HEK293 (cell line): ENCODE measurements around the gene NAXE.
A peak's percentile ranks its signal among the peaks of the same experiment; 100 is the strongest.

Experiments
- CTCF ChIA-PET: fragments of 350-600 bp; formaldehyde crosslinking; extraction: SDS; loops from one replicate; lab custom pipeline; 2021; ENCODE audit warnings: antibody characterized with exemption; lab: Yijun Ruan, JAX
- POLR2A ChIA-PET: fragments of 300-600 bp; formaldehyde crosslinking; extraction: SDS; loops from one replicate; lab custom pipeline; 2020; ENCODE audit warnings: antibody characterized with exemption, inconsistent platforms; lab: Yijun Ruan, JAX
- H3K27ac ChIP-seq: fragments of 200-500 bp; sonication (Bioruptor generic); 2 replicates; pipeline ENCODE4 v1.5.1; 2014; ENCODE audit warnings: low read depth, low read length, control low read depth, inconsistent platforms; ENCODE audit errors: extremely low read depth
- H3K36me3 ChIP-seq, 2 experiments: fragments of 200-500 bp in 1 of 2; sonication (Bioruptor generic) in 1 of 2; 1 replicate in 1 of 2; 2 replicates in 1 of 2; pipeline ENCODE4 v1.5.1; 2014 to 2017; ENCODE audit warnings: inconsistent platforms in 2 of 2, low read length in 2 of 2; ENCODE audit not compliant: control insufficient read depth in 2 of 2, insufficient read depth in 1 of 2
- H3K4me1 ChIP-seq: fragments of 200-500 bp; sonication (Bioruptor generic); 2 replicates; pipeline ENCODE4 v1.5.1; 2014; ENCODE audit warnings: mild to moderate bottlenecking, low read length, inconsistent platforms; ENCODE audit not compliant: control insufficient read depth, insufficient read depth
- H3K4me3 ChIP-seq: 2 replicates; pipeline ENCODE4 v1.5.1; 2011; ENCODE audit warnings: low read depth, mild to moderate bottlenecking, control low read depth, low read length, moderate library complexity
- H3K9me3 ChIP-seq: fragments of 200-500 bp; sonication (Bioruptor generic); 2 replicates; pipeline ENCODE4 v1.5.1; 2014; ENCODE audit warnings: low read depth, low read length, inconsistent platforms; ENCODE audit not compliant: control insufficient read depth, insufficient read depth
- ZNF184 ChIP-seq: fragments of 450-650 bp; IDR thresholded peaks from 2 replicates; pipeline ENCODE4 v1.5.1; 2018; ENCODE audit warnings: missing biosample characterization, mild to moderate bottlenecking, missing genetic modification characterization
- ZNF37A ChIP-seq: fragments of 450-650 bp; IDR thresholded peaks from 2 replicates; pipeline ENCODE4 v1.5.1; 2018; ENCODE audit warnings: missing biosample characterization, missing genetic modification characterization
- ZNF514 ChIP-seq: fragments of 450-650 bp; formaldehyde crosslinking; IDR thresholded peaks from 2 replicates; pipeline ENCODE4 v1.5.1; 2016; ENCODE audit warnings: missing biosample characterization, missing genetic modification characterization
- ZNF639 ChIP-seq: fragments of 450-650 bp; formaldehyde crosslinking; IDR thresholded peaks from 2 replicates; pipeline ENCODE4 v1.5.1; 2016; ENCODE audit warnings: missing biosample characterization, missing genetic modification characterization
- ZNF654 ChIP-seq: fragments of 450-650 bp; formaldehyde crosslinking; IDR thresholded peaks from 2 replicates; pipeline ENCODE4 v1.5.1; 2016; ENCODE audit warnings: low read depth, missing biosample characterization, missing genetic modification characterization
- ZNF660 ChIP-seq: fragments of 450-650 bp; IDR thresholded peaks from 2 replicates; pipeline ENCODE4 v1.5.1; 2018; ENCODE audit warnings: missing biosample characterization, mild to moderate bottlenecking, missing genetic modification characterization
- ZNF677 ChIP-seq: fragments of 450-650 bp; IDR thresholded peaks from 2 replicates; pipeline ENCODE4 v1.5.0; 2018; ENCODE audit warnings: missing biosample characterization, mild to moderate bottlenecking, missing genetic modification characterization, moderate library complexity
- ZSCAN30 ChIP-seq: fragments of 450-650 bp; IDR thresholded peaks from 2 replicates; pipeline ENCODE4 v1.5.1; 2018; ENCODE audit warnings: missing biosample characterization, mild to moderate bottlenecking, missing genetic modification characterization, moderate library complexity
- TF ChIP-seq, protein P1 (sequence below): fragments of 450-650 bp; formaldehyde crosslinking; IDR thresholded peaks from 2 replicates; pipeline ENCODE4 v1.5.1; 2017; ENCODE audit warnings: missing biosample characterization, missing genetic modification characterization
- TF ChIP-seq, protein P2 (sequence below): fragments of 450-650 bp; formaldehyde crosslinking; IDR thresholded peaks from 2 replicates; pipeline ENCODE4 v1.5.1; 2016; ENCODE audit warnings: missing biosample characterization, missing genetic modification characterization
- TF ChIP-seq, protein P3 (sequence below): fragments of 450-650 bp; formaldehyde crosslinking; IDR thresholded peaks from 2 replicates; pipeline ENCODE4 v1.5.1; 2016; ENCODE audit warnings: missing biosample characterization, missing genetic modification characterization
- TF ChIP-seq, protein P4 (sequence below): fragments of 450-650 bp; formaldehyde crosslinking; IDR thresholded peaks from 2 replicates; pipeline ENCODE4 v1.5.1; 2016; ENCODE audit warnings: missing biosample characterization, missing genetic modification characterization

NAXE gene

GRCh38 chr1:156626079-156626438 lies 34.5 kb downstream of the NAXE start:
- TF ChIP-seq, protein P1, sequence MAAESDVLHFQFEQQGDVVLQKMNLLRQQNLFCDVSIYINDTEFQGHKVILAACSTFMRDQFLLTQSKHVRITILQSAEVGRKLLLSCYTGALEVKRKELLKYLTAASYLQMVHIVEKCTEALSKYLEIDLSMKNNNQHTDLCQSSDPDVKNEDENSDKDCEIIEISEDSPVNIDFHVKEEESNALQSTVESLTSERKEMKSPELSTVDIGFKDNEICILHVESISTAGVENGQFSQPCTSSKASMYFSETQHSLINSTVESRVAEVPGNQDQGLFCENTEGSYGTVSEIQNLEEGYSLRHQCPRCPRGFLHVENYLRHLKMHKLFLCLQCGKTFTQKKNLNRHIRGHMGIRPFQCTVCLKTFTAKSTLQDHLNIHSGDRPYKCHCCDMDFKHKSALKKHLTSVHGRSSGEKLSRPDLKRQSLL, result no peak
- 0 out of 2 replicates have a peak, but pooled peaks have one; percentile 39 for TF ChIP-seq ZNF184
- TF ChIP-seq ZSCAN30 (tag by site-specific recombination), result 0 out of 2 replicates have a peak, but pooled peaks have one; percentile 14
- H3K4me3 ChIP-seq, result no peak overlapping the region
- POLR2A ChIA-PET, result no interaction called here
- H3K36me3 ChIP-seq, result no peaks in the 10 kb centered on the region
- no peak overlapping the region for H3K27ac ChIP-seq
- H3K9me3 ChIP-seq, result no peaks in the 10 kb centered on the region
- CTCF ChIA-PET, result interaction anchor here (0.6 to 14.1 kb wide), 21 partner anchors 12 to 426 kb away, joined by 3 to 294 read pairs (median 8); partner anchors contain the start of genes BCAN, CRABP2, GPATCH4 and NES
- H3K4me1 ChIP-seq, result no peaks in the 10 kb centered on the region

- no peaks in the 10 kb centered on the region for H3K36me3 ChIP-seq
- H3K4me1 ChIP-seq, result no peaks in the 10 kb centered on the region
- no peak overlapping the region for H3K4me3 ChIP-seq
- H3K9me3 ChIP-seq, result no peaks in the 10 kb centered on the region
- TF ChIP-seq, protein P2, sequence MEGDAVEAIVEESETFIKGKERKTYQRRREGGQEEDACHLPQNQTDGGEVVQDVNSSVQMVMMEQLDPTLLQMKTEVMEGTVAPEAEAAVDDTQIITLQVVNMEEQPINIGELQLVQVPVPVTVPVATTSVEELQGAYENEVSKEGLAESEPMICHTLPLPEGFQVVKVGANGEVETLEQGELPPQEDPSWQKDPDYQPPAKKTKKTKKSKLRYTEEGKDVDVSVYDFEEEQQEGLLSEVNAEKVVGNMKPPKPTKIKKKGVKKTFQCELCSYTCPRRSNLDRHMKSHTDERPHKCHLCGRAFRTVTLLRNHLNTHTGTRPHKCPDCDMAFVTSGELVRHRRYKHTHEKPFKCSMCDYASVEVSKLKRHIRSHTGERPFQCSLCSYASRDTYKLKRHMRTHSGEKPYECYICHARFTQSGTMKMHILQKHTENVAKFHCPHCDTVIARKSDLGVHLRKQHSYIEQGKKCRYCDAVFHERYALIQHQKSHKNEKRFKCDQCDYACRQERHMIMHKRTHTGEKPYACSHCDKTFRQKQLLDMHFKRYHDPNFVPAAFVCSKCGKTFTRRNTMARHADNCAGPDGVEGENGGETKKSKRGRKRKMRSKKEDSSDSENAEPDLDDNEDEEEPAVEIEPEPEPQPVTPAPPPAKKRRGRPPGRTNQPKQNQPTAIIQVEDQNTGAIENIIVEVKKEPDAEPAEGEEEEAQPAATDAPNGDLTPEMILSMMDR, result peak; percentile 27; the same call in 1 of the 2 replicates
- TF ChIP-seq ZNF639 (tag by site-specific recombination), result no peak
- peak; percentile 50 for TF ChIP-seq ZNF654 (tag by site-specific recombination)
- TF ChIP-seq, protein P3, sequence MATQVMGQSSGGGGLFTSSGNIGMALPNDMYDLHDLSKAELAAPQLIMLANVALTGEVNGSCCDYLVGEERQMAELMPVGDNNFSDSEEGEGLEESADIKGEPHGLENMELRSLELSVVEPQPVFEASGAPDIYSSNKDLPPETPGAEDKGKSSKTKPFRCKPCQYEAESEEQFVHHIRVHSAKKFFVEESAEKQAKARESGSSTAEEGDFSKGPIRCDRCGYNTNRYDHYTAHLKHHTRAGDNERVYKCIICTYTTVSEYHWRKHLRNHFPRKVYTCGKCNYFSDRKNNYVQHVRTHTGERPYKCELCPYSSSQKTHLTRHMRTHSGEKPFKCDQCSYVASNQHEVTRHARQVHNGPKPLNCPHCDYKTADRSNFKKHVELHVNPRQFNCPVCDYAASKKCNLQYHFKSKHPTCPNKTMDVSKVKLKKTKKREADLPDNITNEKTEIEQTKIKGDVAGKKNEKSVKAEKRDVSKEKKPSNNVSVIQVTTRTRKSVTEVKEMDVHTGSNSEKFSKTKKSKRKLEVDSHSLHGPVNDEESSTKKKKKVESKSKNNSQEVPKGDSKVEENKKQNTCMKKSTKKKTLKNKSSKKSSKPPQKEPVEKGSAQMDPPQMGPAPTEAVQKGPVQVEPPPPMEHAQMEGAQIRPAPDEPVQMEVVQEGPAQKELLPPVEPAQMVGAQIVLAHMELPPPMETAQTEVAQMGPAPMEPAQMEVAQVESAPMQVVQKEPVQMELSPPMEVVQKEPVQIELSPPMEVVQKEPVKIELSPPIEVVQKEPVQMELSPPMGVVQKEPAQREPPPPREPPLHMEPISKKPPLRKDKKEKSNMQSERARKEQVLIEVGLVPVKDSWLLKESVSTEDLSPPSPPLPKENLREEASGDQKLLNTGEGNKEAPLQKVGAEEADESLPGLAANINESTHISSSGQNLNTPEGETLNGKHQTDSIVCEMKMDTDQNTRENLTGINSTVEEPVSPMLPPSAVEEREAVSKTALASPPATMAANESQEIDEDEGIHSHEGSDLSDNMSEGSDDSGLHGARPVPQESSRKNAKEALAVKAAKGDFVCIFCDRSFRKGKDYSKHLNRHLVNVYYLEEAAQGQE (tag by site-specific recombination), result peak; percentile 92
- TF ChIP-seq ZNF660 (tag by site-specific recombination), result 0 out of 2 replicates have a peak, but pooled peaks have one; percentile 21
- ChIA-PET POLR2A (interaction anchor here (0.7 to 1.3 kb wide), 4 partner anchors 12 to 120 kb away, joined by 3 to 10 read pairs (median 5); no protein-coding TSS in a partner anchor), CTCF (interaction anchor here (0.6 to 14.1 kb wide), 32 partner anchors 8 to 652 kb away, joined by 3 to 294 read pairs (median 5); partner anchors contain the start of genes BCAN, CRABP2, GPATCH4 and HAPLN2)
- no peak overlapping the region for H3K27ac ChIP-seq
Measured at GRCh38 chr1:156627313-156627880, 35.8 kb downstream of the NAXE start.

GRCh38 chr1:156629823-156630449 lies 38.4 kb downstream of the NAXE start:
- no peaks in the 10 kb centered on the region for H3K4me1 ChIP-seq
- ChIA-PET CTCF (interaction anchor here (1.0 to 14.1 kb wide), 10 partner anchors 10 to 96 kb away, joined by 3 to 294 read pairs (median 4); partner anchors contain the start of gene HAPLN2), POLR2A (interaction anchor here (0.9 kb wide), 1 partner anchor 14 kb away, joined by 3 read pairs; no protein-coding TSS in a partner anchor)
- H3K36me3 ChIP-seq, result no peaks in the 10 kb centered on the region
- no peaks in the 10 kb centered on the region for H3K9me3 ChIP-seq
- H3K4me3 ChIP-seq, result no peak overlapping the region
- H3K27ac ChIP-seq, result no peak overlapping the region
- TF ChIP-seq, protein P4, sequence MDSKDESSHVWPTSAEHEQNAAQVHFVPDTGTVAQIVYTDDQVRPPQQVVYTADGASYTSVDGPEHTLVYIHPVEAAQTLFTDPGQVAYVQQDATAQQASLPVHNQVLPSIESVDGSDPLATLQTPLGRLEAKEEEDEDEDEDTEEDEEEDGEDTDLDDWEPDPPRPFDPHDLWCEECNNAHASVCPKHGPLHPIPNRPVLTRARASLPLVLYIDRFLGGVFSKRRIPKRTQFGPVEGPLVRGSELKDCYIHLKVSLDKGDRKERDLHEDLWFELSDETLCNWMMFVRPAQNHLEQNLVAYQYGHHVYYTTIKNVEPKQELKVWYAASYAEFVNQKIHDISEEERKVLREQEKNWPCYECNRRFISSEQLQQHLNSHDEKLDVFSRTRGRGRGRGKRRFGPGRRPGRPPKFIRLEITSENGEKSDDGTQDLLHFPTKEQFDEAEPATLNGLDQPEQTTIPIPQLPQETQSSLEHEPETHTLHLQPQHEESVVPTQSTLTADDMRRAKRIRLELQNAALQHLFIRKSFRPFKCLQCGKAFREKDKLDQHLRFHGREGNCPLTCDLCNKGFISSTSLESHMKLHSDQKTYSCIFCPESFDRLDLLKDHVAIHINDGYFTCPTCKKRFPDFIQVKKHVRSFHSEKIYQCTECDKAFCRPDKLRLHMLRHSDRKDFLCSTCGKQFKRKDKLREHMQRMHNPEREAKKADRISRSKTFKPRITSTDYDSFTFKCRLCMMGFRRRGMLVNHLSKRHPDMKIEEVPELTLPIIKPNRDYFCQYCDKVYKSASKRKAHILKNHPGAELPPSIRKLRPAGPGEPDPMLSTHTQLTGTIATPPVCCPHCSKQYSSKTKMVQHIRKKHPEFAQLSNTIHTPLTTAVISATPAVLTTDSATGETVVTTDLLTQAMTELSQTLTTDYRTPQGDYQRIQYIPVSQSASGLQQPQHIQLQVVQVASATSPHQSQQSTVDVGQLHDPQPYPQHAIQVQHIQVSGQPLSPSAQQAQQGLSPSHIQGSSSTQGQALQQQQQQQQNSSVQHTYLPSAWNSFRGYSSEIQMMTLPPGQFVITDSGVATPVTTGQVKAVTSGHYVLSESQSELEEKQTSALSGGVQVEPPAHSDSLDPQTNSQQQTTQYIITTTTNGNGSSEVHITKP (tag by site-specific recombination), result peak; percentile 75
- TF ChIP-seq ZNF37A (no peak), ZNF514 (no peak), ZNF677 (tag by site-specific recombination) (no peak)
- TF ChIP-seq, protein P1, result peak; percentile 69; the same call in 1 of the 2 replicates
